Panc1 (cell line): ENCODE results near the gene NEDD8. TPM values are rescaled to one million over a fixed set of nuclear protein-coding genes. Genes with fewer than 3 reads are reported as not detected.

Source experiments
- ATAC-seq: fragments of 200-7000 bp; cut with Tn5 transposase; 2 replicates; pipeline ENCODE4 v1.9.1; 2020; ENCODE audit warnings: mild to moderate bottlenecking, moderate library complexity
- BruUV-seq: library from RNA; stranded (reverse); fragments of 400-500 nt; replicated peaks from 2 replicates; lab custom pipeline; 2021; lab: Mats Ljungman, UMichigan
- CTCF ChIA-PET: fragments of 300-600 bp; sonication (Branson Sonifier 250); formaldehyde crosslinking; loops from one replicate; lab custom pipeline; 2022; ENCODE audit warnings: antibody characterized with exemption; lab: Charles Lee
- POLR2A ChIA-PET: fragments of 300-600 bp; sonication (Branson Sonifier 250); formaldehyde crosslinking; loops from one replicate; lab custom pipeline; 2022; ENCODE audit warnings: antibody characterized with exemption; lab: Charles Lee
- DNase-seq: peaks from one replicate; pipeline ENCODE4 v3.0.0-alpha.2; 2010; ENCODE audit warnings: low read depth, low spot score
- H3K27ac ChIP-seq: 2 replicates; pipeline ENCODE4 v1.5.1; 2011; ENCODE audit warnings: mild to moderate bottlenecking, low read length, inconsistent platforms
- H3K27me3 ChIP-seq: fragments of 200-500 bp; sonication (Bioruptor generic); 2 replicates; pipeline ENCODE4 v1.6.0; 2014; ENCODE audit warnings: low read length, inconsistent platforms; ENCODE audit not compliant: control insufficient read depth, insufficient read depth
- H3K36me3 ChIP-seq: fragments of 200-500 bp; sonication (Bioruptor generic); 2 replicates; pipeline ENCODE4 v1.5.1; 2014; ENCODE audit warnings: inconsistent platforms, mild to moderate bottlenecking, low read length, moderate library complexity; ENCODE audit not compliant: control insufficient read depth, insufficient read depth
- H3K4me1 ChIP-seq: 2 replicates; pipeline ENCODE4 v1.5.1; 2011; ENCODE audit warnings: inconsistent platforms, mild to moderate bottlenecking, low read length, moderate library complexity; ENCODE audit not compliant: control insufficient read depth, insufficient read depth
- H3K4me3 ChIP-seq, 2 experiments: 2 replicates each; pipeline ENCODE4 v1.5.1; 2011 to 2012; ENCODE audit warnings: low read depth in 2 of 2, low read length in 2 of 2, mild to moderate bottlenecking in 2 of 2, inconsistent platforms in 1 of 2, moderate library complexity in 1 of 2
- H3K9me3 ChIP-seq: fragments of 200-500 bp; sonication (Bioruptor generic); 2 replicates; pipeline ENCODE4 v1.5.1; 2014; ENCODE audit warnings: low read depth, mild to moderate bottlenecking, inconsistent platforms, low read length, moderate library complexity; ENCODE audit not compliant: control insufficient read depth, insufficient read depth
- CTCF ChIP-seq: fragments of 450-650 bp; IDR thresholded peaks from 2 replicates; pipeline ENCODE4 v1.5.1; 2017; ENCODE audit warnings: mild to moderate bottlenecking
- POLR2AphosphoS5 ChIP-seq: IDR thresholded peaks from 2 replicates; pipeline ENCODE4 v1.6.1; 2012; ENCODE audit warnings: mild to moderate bottlenecking, low read depth, low read length, moderate library complexity
- REST ChIP-seq, 2 experiments: IDR thresholded peaks; 2 replicates each; pipeline ENCODE4 v1.6.1; 2011 to 2012; ENCODE audit warnings: low read depth in 2 of 2, control low read depth in 1 of 2, low read length in 1 of 2, mild to moderate bottlenecking in 1 of 2, moderate library complexity in 1 of 2; ENCODE audit not compliant: insufficient read depth in 1 of 2
- SIN3A ChIP-seq: IDR thresholded peaks from 2 replicates; pipeline ENCODE4 v1.6.1; 2012; ENCODE audit warnings: low read depth, mild to moderate bottlenecking, low read length, moderate library complexity, borderline replicate concordance; ENCODE audit not compliant: insufficient read depth
- TCF7L2 ChIP-seq: IDR thresholded peaks from 2 replicates; pipeline ENCODE4 v1.6.1; 2011; ENCODE audit warnings: mild to moderate bottlenecking, low read depth, low read length, inconsistent platforms
- in situ Hi-C: cut with HindIII; loops from 2 replicates; pipeline ENCODE4 v1.10.0; 2016; ENCODE audit warnings: low sequenced_read_pairs, low pct_unique_long_range_greater_than_20kb
- intact Hi-C: fragments of 100-400 bp; cut with micrococcal nuclease; formaldehyde crosslinking; loops from one replicate; pipeline ENCODE4 v1.10.0; 2022; ENCODE audit not compliant: unreplicated experiment
- total RNA-seq: library from RNA; stranded (reverse); gene quantifications from one replicate; pipeline ENCODE4 v1.2.1, GENCODE V29; 2021; ENCODE audit not compliant: unreplicated experiment

Gene NEDD8
- total RNA-seq, 1 experiment from 2014 or later: 155 TPM

- Histone ChIP-seq H3K4me3 (no peak overlapping the region), H3K9me3 (no peaks in the 10 kb centered on the region), H3K27me3 (no peaks in the 10 kb centered on the region), H3K4me1 (peaks cover 8% of the 10 kb centered on the region), H3K36me3 (peaks cover 4% of the 10 kb centered on the region), H3K27ac (no peak overlapping the region)
- in situ Hi-C loops: no loop called here
- ChIA-PET CTCF (no interaction called here), POLR2A (no interaction called here)
- intact Hi-C loops: no loop called here
- DNase-seq (no peak), ATAC-seq (no peak)
- no TSS peak for BruUV-seq
- TF ChIP-seq CTCF: no peak
- no peak for TF ChIP-seq TCF7L2
- TF ChIP-seq REST (IDR thresholded peaks at IDR 0.05; ENCODE audit: insufficient read depth in 1 of 2, low read depth in 2 of 2, low read length in 1 of 2): no peak
- no peak for TF ChIP-seq SIN3A
- no peak for TF ChIP-seq POLR2AphosphoS5
Observed at GRCh38 chr14:24192933-24193332, 39.2 kb downstream of the NEDD8 start.

GRCh38 chr14:24190416-24190815 lies 41.8 kb downstream of the NEDD8 start:
- in situ Hi-C loops (no loop called here), intact Hi-C loops (no loop called here)
- no peak overlapping the region for H3K4me3 ChIP-seq
- no peak for TF ChIP-seq SIN3A
- TF ChIP-seq REST (IDR thresholded peaks at IDR 0.05; ENCODE audit: insufficient read depth in 1 of 2, low read depth in 2 of 2, low read length in 1 of 2): no peak
- TF ChIP-seq TCF7L2: no peak
- TF ChIP-seq POLR2AphosphoS5: no peak
- TF ChIP-seq CTCF: no peak
- ChIA-PET POLR2A (no interaction called here), CTCF (no interaction called here)
- peaks cover 10% of the 10 kb centered on the region; the same call in 1 of the 2 replicates for H3K4me1 ChIP-seq
- no peak overlapping the region for H3K27ac ChIP-seq
- no TSS peak for BruUV-seq
- DNase-seq: no peak
- peaks cover under 1% of the 10 kb centered on the region; the same call in 1 of the 2 replicates for H3K36me3 ChIP-seq
- no peak for ATAC-seq
- no peaks in the 10 kb centered on the region for H3K9me3 ChIP-seq
- no peaks in the 10 kb centered on the region for H3K27me3 ChIP-seq
